A673 (cell line): ENCODE measurements around the gene PALLD.

Source experiments
- CTCF ChIP-seq: fragments of 300-800, 200-600 bp; sonication (generic); conservative IDR thresholded peaks from 2 replicates; pipeline ENCODE4 v1.5.1; 2017; ENCODE audit warnings: low read depth, mild to moderate bottlenecking, antibody characterized with exemption, low read length, moderate library complexity, mixed read lengths
- EZH2 ChIP-seq: fragments of 200-600 bp; sonication (generic); IDR thresholded peaks from 2 replicates; pipeline ENCODE4 v1.6.1; 2017; ENCODE audit warnings: borderline replicate concordance, low read depth, mild to moderate bottlenecking, mixed read lengths, antibody characterized with exemption, low read length; ENCODE audit not compliant: poor library complexity, severe bottlenecking

GRCh38 chr4:168839758-168840391, 343.0 kb downstream of the PALLD start:
- TF ChIP-seq CTCF (no peak), EZH2 (no peak)
